HG03280 (cell line): Measurements from ENCODE around the gene SPATA17.
"Not testable (repeated sequence)": the region's sequence is repeated elsewhere in the genome, so short reads cannot be mapped to it uniquely, and the experiment has no call there.

ENCODE experiments used
- ATAC-seq: cut with Tn5 transposase; IDR thresholded peaks from one replicate; pipeline ENCODE4 v1.9.1; 2021; ENCODE audit warnings: mild to moderate bottlenecking, moderate library complexity; ENCODE audit not compliant: unreplicated experiment

The SPATA17 gene

GRCh38 chr1:217674028-217674729 lies 43.0 kb downstream of the SPATA17 start:
- ATAC-seq = no peak

- no peak for ATAC-seq
Measured at GRCh38 chr1:217681806-217682205, 50.7 kb downstream of the SPATA17 start.

- ATAC-seq = no peak
Measured at GRCh38 chr1:217687511-217687910, 56.4 kb downstream of the SPATA17 start.

- not testable (repeated sequence) for ATAC-seq
Measured at GRCh38 chr1:217696140-217696539, 65.0 kb downstream of the SPATA17 start.

- no peak for ATAC-seq
Measured at GRCh38 chr1:217703326-217703725, 72.2 kb downstream of the SPATA17 start.

- ATAC-seq = no peak
Measured at GRCh38 chr1:217712925-217713597, 81.9 kb downstream of the SPATA17 start.

GRCh38 chr1:217715681-217716080 lies 84.5 kb downstream of the SPATA17 start:
- ATAC-seq = no peak

GRCh38 chr1:217717959-217718358 lies 86.8 kb downstream of the SPATA17 start:
- no peak for ATAC-seq

- ATAC-seq = no peak
Measured at GRCh38 chr1:217718873-217719272, 87.7 kb downstream of the SPATA17 start.

GRCh38 chr1:217721692-217722091 lies 90.5 kb downstream of the SPATA17 start:
- ATAC-seq = no peak

- ATAC-seq = no peak
Measured at GRCh38 chr1:217734973-217735372, 103.8 kb downstream of the SPATA17 start.

GRCh38 chr1:217747156-217747769 lies 116.1 kb downstream of the SPATA17 start:
- no peak for ATAC-seq

- no peak for ATAC-seq
Measured at GRCh38 chr1:217769768-217770167, 138.6 kb downstream of the SPATA17 start.

GRCh38 chr1:217770918-217771317 lies 139.8 kb downstream of the SPATA17 start:
- no peak for ATAC-seq

- no peak for ATAC-seq
Measured at GRCh38 chr1:217776693-217777092, 145.5 kb downstream of the SPATA17 start.

GRCh38 chr1:217781056-217781455 lies 149.9 kb downstream of the SPATA17 start:
- no peak for ATAC-seq

GRCh38 chr1:217791091-217791490 lies 159.9 kb downstream of the SPATA17 start:
- no peak for ATAC-seq

- ATAC-seq = no peak
Measured at GRCh38 chr1:217805792-217806191, 174.6 kb downstream of the SPATA17 start.

- ATAC-seq = no peak
Measured at GRCh38 chr1:217812175-217812574, 181.0 kb downstream of the SPATA17 start.

- no peak for ATAC-seq
Measured at GRCh38 chr1:217813031-217813430, 181.9 kb downstream of the SPATA17 start.

- ATAC-seq = no peak
Measured at GRCh38 chr1:217837691-217838090, 206.5 kb downstream of the SPATA17 start.

- ATAC-seq = no peak
Measured at GRCh38 chr1:217839161-217839560, 208.0 kb downstream of the SPATA17 start.
